HepG2 (cell line): ENCODE results near the gene SLC15A3. TPM values are rescaled to one million over a fixed set of nuclear protein-coding genes. Genes with fewer than 3 reads are reported as not detected.

ENCODE experiments used
- ATAC-seq: fragments of 200-7000 bp; cut with Tn5 transposase; 3 replicates; pipeline ENCODE4 v1.9.1; 2020; ENCODE audit warnings: mild to moderate bottlenecking, moderate library complexity
- BruUV-seq: library from RNA; stranded (reverse); fragments of 400-500 nt; replicated peaks from 2 replicates; lab custom pipeline; 2021; lab: Mats Ljungman, UMichigan
- CTCF ChIA-PET: fragments of 300-600 bp; formaldehyde crosslinking; extraction: SDS; loops from one replicate; lab custom pipeline; 2021; ENCODE audit warnings: low total read pairs, inconsistent platforms, low intra/inter-chr PET ratio; lab: Yijun Ruan, JAX
- POLR2A ChIA-PET: fragments of 350-600 bp; sonication (Branson Sonifier 250); formaldehyde crosslinking; loops from one replicate; lab custom pipeline; 2020; ENCODE audit warnings: antibody characterized with exemption, inconsistent platforms; lab: Yijun Ruan, JAX
- DNase-seq: peaks from one replicate; pipeline ENCODE4 v3.0.0-alpha.2; 2015; ENCODE audit warnings: low spot score
- FAIRE-seq: peaks from 3 replicates; lab custom pipeline; 2011; peaks lifted over from hg19 to GRCh38; lab: Jason Lieb, UNC
- H2AFZ ChIP-seq: one replicate; pipeline ENCODE4 v1.6.1; 2011; ENCODE audit warnings: low read length, inconsistent platforms
- H3K27ac ChIP-seq: fragments of 300-600 bp; 3 replicates; pipeline ENCODE4 v1.8.0; 2011; ENCODE audit warnings: mixed run types, mild to moderate bottlenecking, mixed read lengths, low read length, inconsistent platforms; ENCODE audit not compliant: insufficient read depth; ENCODE audit errors: extremely low read length
- H3K27me3 ChIP-seq, 2 experiments: fragments of 200-600 bp in 1 of 2; 2 replicates in 1 of 2; 3 replicates in 1 of 2; pipeline versions ENCODE4 v1.6.0 to v1.8.0; 2011; ENCODE audit warnings: low read length in 2 of 2, mild to moderate bottlenecking in 2 of 2, moderate library complexity in 2 of 2, inconsistent platforms in 1 of 2; ENCODE audit not compliant: insufficient read depth in 2 of 2, control insufficient read depth in 1 of 2
- H3K36me3 ChIP-seq, 2 experiments: fragments of 200-600 bp in 1 of 2; replicated peaks in 1 of 2; 2 replicates in 1 of 2; 3 replicates in 1 of 2; pipeline versions ENCODE4 v1.5.1 to v1.8.0; 2011; ENCODE audit warnings: low read length in 2 of 2, inconsistent platforms in 1 of 2; ENCODE audit not compliant: insufficient read depth in 2 of 2, control insufficient read depth in 1 of 2
- H3K4me1 ChIP-seq: 2 replicates; pipeline ENCODE4 v1.5.1; 2012; ENCODE audit warnings: low read length, inconsistent platforms; ENCODE audit not compliant: insufficient read depth
- H3K4me2 ChIP-seq: 2 replicates; pipeline ENCODE4 v1.6.0; 2011; ENCODE audit warnings: low read depth, low read length, inconsistent platforms
- H3K4me3 ChIP-seq, 3 experiments: fragments of 200-600 bp in 1 of 3; sonication (generic), shearing (Covaris generic) in 1 of 3; replicated peaks in 1 of 3; 2 replicates each; pipeline ENCODE4 v1.5.1; 2011 to 2016; ENCODE audit warnings: low read length in 3 of 3, inconsistent platforms in 2 of 3, low read depth in 2 of 3, mild to moderate bottlenecking in 2 of 3, control low read depth in 1 of 3, mixed read lengths in 1 of 3; ENCODE audit not compliant: insufficient read depth in 1 of 3
- H3K79me2 ChIP-seq: one replicate; pipeline ENCODE4 v1.6.1; 2011; ENCODE audit warnings: low read length, inconsistent platforms; ENCODE audit not compliant: insufficient read depth
- H3K9ac ChIP-seq: 2 replicates; pipeline ENCODE4 v1.6.0; 2011; ENCODE audit warnings: mild to moderate bottlenecking, low read depth, low read length, inconsistent platforms; ENCODE audit not compliant: insufficient read depth
- H3K9me3 ChIP-seq: 2 replicates; pipeline ENCODE4 v1.5.1; 2012; ENCODE audit warnings: mild to moderate bottlenecking, low read length
- H4K20me1 ChIP-seq: 2 replicates; pipeline ENCODE4 v1.6.0; 2011; ENCODE audit warnings: inconsistent platforms, mild to moderate bottlenecking, low read length, moderate library complexity; ENCODE audit not compliant: insufficient read depth
- ATF1 ChIP-seq: IDR thresholded peaks from 2 replicates; pipeline ENCODE4 v1.6.1; 2016; ENCODE audit warnings: mild to moderate bottlenecking, control low read depth
- E2F2 ChIP-seq: sonication (generic); formaldehyde crosslinking; IDR thresholded peaks from 2 replicates; pipeline ENCODE4 v1.4.0; 2020; ENCODE audit warnings: missing genetic modification reagents, borderline replicate concordance
- HMG20B ChIP-seq: conservative IDR thresholded peaks from 2 replicates; pipeline ENCODE4 v1.6.1; 2016; ENCODE audit warnings: missing genetic modification reagents, missing compliant biosample characterization
- IRF1 ChIP-seq: sonication (generic); formaldehyde crosslinking; IDR thresholded peaks from 2 replicates; pipeline ENCODE4 v1.4.0; 2020; ENCODE audit warnings: low read depth, mild to moderate bottlenecking, missing genetic modification reagents
- ISX ChIP-seq: sonication (generic); formaldehyde crosslinking; conservative IDR thresholded peaks from 2 replicates; pipeline ENCODE4 v1.5.0; 2020; ENCODE audit warnings: missing genetic modification reagents
- MAX ChIP-seq: IDR thresholded peaks from 2 replicates; pipeline ENCODE4 v1.6.1; 2012; ENCODE audit warnings: inconsistent platforms
- NR1H2 ChIP-seq: sonication (generic); formaldehyde crosslinking; IDR thresholded peaks from 2 replicates; pipeline ENCODE4 v1.8.1; 2022; ENCODE audit warnings: low read depth, missing genetic modification reagents, borderline replicate concordance
- PTBP1 ChIP-seq: fragments of 200-400 bp; formaldehyde crosslinking; IDR thresholded peaks from 2 replicates; pipeline ENCODE4 v1.6.1; 2018; ENCODE audit warnings: low read length, low read depth; ENCODE audit not compliant: poor library complexity, severe bottlenecking
- RARG ChIP-seq: sonication (generic); formaldehyde crosslinking; IDR thresholded peaks from 2 replicates; pipeline ENCODE4 v1.4.0; 2020; ENCODE audit warnings: low read depth, mild to moderate bottlenecking, missing genetic modification reagents
- RFX3 ChIP-seq: IDR thresholded peaks from 2 replicates; pipeline ENCODE4 v1.6.1; 2016; ENCODE audit warnings: missing biosample characterization, missing genetic modification reagents
- SETDB1 ChIP-seq: sonication (generic); formaldehyde crosslinking; IDR thresholded peaks from 2 replicates; pipeline ENCODE4 v1.5.1; 2020; ENCODE audit warnings: missing genetic modification reagents, mild to moderate bottlenecking, borderline replicate concordance
- SP140L ChIP-seq: sonication (generic); formaldehyde crosslinking; IDR thresholded peaks from 2 replicates; pipeline ENCODE4 v1.4.0; 2020; ENCODE audit warnings: missing genetic modification reagents, borderline replicate concordance
- SUZ12 ChIP-seq: fragments of 150-350 bp; IDR thresholded peaks from 2 replicates; pipeline ENCODE4 v1.6.1; 2014; ENCODE audit warnings: low read depth, low read length
- THRA ChIP-seq: sonication (generic); formaldehyde crosslinking; IDR thresholded peaks from 2 replicates; pipeline ENCODE4 v1.4.0; 2020; ENCODE audit warnings: missing genetic modification reagents, borderline replicate concordance
- ZNF317 ChIP-seq: sonication (generic); formaldehyde crosslinking; IDR thresholded peaks from 2 replicates; pipeline ENCODE4 v1.5.0; 2020; ENCODE audit warnings: mild to moderate bottlenecking, missing genetic modification reagents
- ZNF382 ChIP-seq: sonication (generic); formaldehyde crosslinking; IDR thresholded peaks from 2 replicates; pipeline ENCODE4 v1.5.0; 2020; ENCODE audit warnings: missing genetic modification reagents, mild to moderate bottlenecking, borderline replicate concordance
- ZNF652 ChIP-seq: IDR thresholded peaks from 2 replicates; pipeline ENCODE4 v1.6.1; 2016; ENCODE audit warnings: low read depth, borderline replicate concordance
- ZSCAN12 ChIP-seq: sonication (generic); formaldehyde crosslinking; IDR thresholded peaks from 2 replicates; pipeline ENCODE4 v1.9.0; 2021; ENCODE audit warnings: mild to moderate bottlenecking, missing genetic modification reagents
- WGBS: methylation state at CpG from one replicate; pipeline ENCODE4 v1.1.6; 2017; ENCODE audit warnings: low lambda C conversion rate; 5-methylcytosine and 5-hydroxymethylcytosine counted together
- in situ Hi-C: cut with HindIII; loops from 2 replicates; pipeline ENCODE4 v1.10.0; 2017; ENCODE audit warnings: low pct_unique_long_range_greater_than_20kb; ENCODE audit not compliant: extremely low pct_ligation_motif_present
- intact Hi-C: fragments of 100-400 bp; cut with micrococcal nuclease; formaldehyde crosslinking; loops from one replicate; pipeline ENCODE4 v1.10.0; 2022; ENCODE audit not compliant: unreplicated experiment
- polyA plus RNA-seq, 8 experiments: library from polyadenylated mRNA; depleted of rRNA in 3 of 8; stranded (reverse) in 7 of 8; unstranded in 1 of 8; fragments of >200 nt; fragmentation: Illumina TruSeq in 4 of 8; extraction: Trizol in 4 of 8; gene quantifications; 2 replicates each; pipeline versions ENCODE4 v1.2.1 to v1.2.3, GENCODE V29; 2011 to 2016; ENCODE audit warnings: low read depth in 4 of 8, missing spikeins in 1 of 8, mixed read lengths in 1 of 8; ENCODE audit not compliant: insufficient read depth in 1 of 8
- total RNA-seq, 5 experiments: library from RNA; depleted of rRNA; stranded (reverse); fragments of >200 nt; fragmentation: Illumina TruSeq; extraction: Trizol; gene quantifications; 2 replicates each; pipeline ENCODE4 v1.2.3, GENCODE V29; 2016; ENCODE audit warnings: low read depth in 1 of 5

The SLC15A3 gene
- total and polyA plus RNA-seq, 2 of the 13 experiments (the other 11 are each of a cell fraction or from before 2014, with no cell fraction given): 0.45 to 0.77 TPM

- Histone ChIP-seq H3K27ac (no peak overlapping the region), H3K4me1 (no peaks in the 10 kb centered on the region)
- TF ChIP-seq ATF1 (CRISPR knock-in tag) (no peak), SP140L (no peak), IRF1 (no peak), ZNF317 (no peak), SUZ12 (no peak)
- TF ChIP-seq, all 625 proteins: peak for 0
- no peak overlapping the region for H3K9ac ChIP-seq
- BruUV-seq: no TSS peak
- ATAC-seq: no peak
- H3K4me2 ChIP-seq: no peak overlapping the region
- no peak overlapping the region for H2AFZ ChIP-seq
- H3K36me3 ChIP-seq: no peaks in the 10 kb centered on the region
- no peaks in the 10 kb centered on the region for H3K9me3 ChIP-seq
- H3K27me3 ChIP-seq: peaks cover 0 to 36% of the 10 kb centered on the region in 2 experiments; a peak in 2 of 5 replicates
- FAIRE-seq: no peak
- no peak for DNase-seq
- WGBS: no CpG with 5 or more reads among the region's 6 CpGs
- no peaks in the 10 kb centered on the region for H4K20me1 ChIP-seq
- in situ Hi-C loops: no loop called here
- intact Hi-C loops: no loop called here
- H3K4me3 ChIP-seq: no peak overlapping the region
- ChIA-PET POLR2A (no interaction called here), CTCF (no interaction called here)
- H3K79me2 ChIP-seq: no peaks in the 10 kb centered on the region
These were observed 12.8 kb upstream of the SLC15A3 start for GRCh38 chr11:60964801-60965200.

- POLR2A ChIA-PET: no interaction called here
- DNase-seq (no peak), FAIRE-seq (no peak), ATAC-seq (no peak)
- Histone ChIP-seq H3K9me3 (no peaks in the 10 kb centered on the region), H3K4me1 (no peaks in the 10 kb centered on the region), H3K27ac (no peak overlapping the region), H4K20me1 (no peaks in the 10 kb centered on the region), H3K27me3 (peaks cover 0 to 18% of the 10 kb centered on the region in 2 experiments; a peak in 3 of 5 replicates), H3K9ac (no peak overlapping the region), H2AFZ (no peak overlapping the region), H3K4me3 (no peak overlapping the region), H3K36me3 (no peaks in the 10 kb centered on the region), H3K79me2 (no peaks in the 10 kb centered on the region), H3K4me2 (no peak overlapping the region)
- in situ Hi-C loops (no loop called here), intact Hi-C loops (no loop called here)
- BruUV-seq: no TSS peak
- 14% methylated on average over 7 of the region's 7 CpGs for WGBS
- CTCF ChIA-PET: no interaction called here
- TF ChIP-seq HMG20B (CRISPR knock-in tag) (no peak), SETDB1 (CRISPR knock-in tag) (no peak), RARG (no peak), ZSCAN12 (CRISPR knock-in tag) (no peak), E2F2 (CRISPR knock-in tag) (no peak), RFX3 (CRISPR knock-in tag) (no peak), THRA (CRISPR knock-in tag) (no peak), ZNF652 (CRISPR knock-in tag) (no peak), ISX (CRISPR knock-in tag) (no peak), PTBP1 (no peak), MAX (no peak), NR1H2 (CRISPR knock-in tag) (no peak), ZNF382 (CRISPR knock-in tag) (no peak)
These were observed 8.4 kb upstream of the SLC15A3 start for GRCh38 chr11:60960405-60960804.
